Chondrocyte (in vitro differentiated cells): ENCODE measurements around the gene SLC25A48. TPM values are rescaled to one million over a fixed set of nuclear protein-coding genes. Genes with fewer than 3 reads are reported as not detected.

Source experiments
- DNase-seq: peaks from one replicate; pipeline ENCODE4 v3.0.0; 2021; ENCODE audit warnings: mixed read lengths, low spot score
- H3K27ac Mint-ChIP-seq: one replicate; pipeline ENCODE4 v1.8.0; 2021; ENCODE audit warnings: mild to moderate bottlenecking, moderate library complexity, mixed read lengths; ENCODE audit not compliant: unreplicated experiment
- H3K27me3 Mint-ChIP-seq: 2 replicates; pipeline ENCODE4 v1.8.0; 2021; ENCODE audit warnings: low read depth, mixed read lengths
- H3K36me3 Mint-ChIP-seq: 2 replicates; pipeline ENCODE4 v1.8.0; 2021; ENCODE audit warnings: low read depth, mixed read lengths
- H3K4me1 Mint-ChIP-seq: 2 replicates; pipeline ENCODE4 v1.8.0; 2021; ENCODE audit warnings: low read depth, mild to moderate bottlenecking, mixed read lengths
- H3K4me3 Mint-ChIP-seq: one replicate; pipeline ENCODE4 v1.8.0; 2021; ENCODE audit warnings: mild to moderate bottlenecking, moderate library complexity, mixed read lengths; ENCODE audit not compliant: unreplicated experiment
- H3K9me3 Mint-ChIP-seq: 2 replicates; pipeline ENCODE4 v1.8.0; 2021; ENCODE audit warnings: low read depth, mixed read lengths
- microRNA-seq: library from miRNA; unstranded; fragments of <30 nt; microRNA quantifications from one replicate; pipeline ENCODE4 v1.2.0, GENCODE V29; 2020; ENCODE audit warnings: borderline number of aligned reads
- total RNA-seq: library from RNA; stranded (reverse); gene quantifications from 3 replicates; pipeline ENCODE4 v1.2.1, GENCODE V29; 2021
- TF ChIP-seq, protein P1 (sequence below): fragments of 200-600 bp; sonication (generic); IDR thresholded peaks from 2 replicates; pipeline ENCODE4 v1.5.0; 2021; ENCODE audit warnings: antibody characterized with exemption, mild to moderate bottlenecking, moderate library complexity

The SLC25A48 gene
- total RNA-seq, 1 donor from 2014 or later, result not detected

DNA sequence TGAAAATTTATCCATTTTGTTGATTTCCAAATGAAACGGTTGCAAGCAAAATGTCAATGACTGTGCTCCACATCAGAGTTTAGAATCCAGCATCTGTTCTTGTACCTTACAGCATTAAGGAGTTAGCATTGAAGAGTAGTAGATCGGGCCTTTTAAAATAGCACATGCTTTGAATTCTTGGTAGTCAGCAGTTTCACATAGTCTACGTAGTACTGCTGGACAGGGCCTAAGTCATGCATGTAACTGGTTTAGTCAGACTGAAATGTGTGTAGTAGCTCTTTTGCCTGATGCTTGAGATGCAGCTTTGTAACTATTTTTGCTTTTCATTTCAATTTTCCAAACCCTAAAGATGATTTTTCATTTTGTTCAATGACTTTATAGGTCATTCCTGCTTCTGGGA, 100.5 kb downstream of the SLC25A48 start:
- Mint-ChIP-seq H3K27ac (no peak overlapping the region), H3K36me3 (no peaks in the 10 kb centered on the region), H3K9me3 (no peaks in the 10 kb centered on the region), H3K4me3 (no peak overlapping the region), H3K27me3 (peaks cover 22% of the 10 kb centered on the region), H3K4me1 (peaks cover 3% of the 10 kb centered on the region)
- TF ChIP-seq, protein P1, sequence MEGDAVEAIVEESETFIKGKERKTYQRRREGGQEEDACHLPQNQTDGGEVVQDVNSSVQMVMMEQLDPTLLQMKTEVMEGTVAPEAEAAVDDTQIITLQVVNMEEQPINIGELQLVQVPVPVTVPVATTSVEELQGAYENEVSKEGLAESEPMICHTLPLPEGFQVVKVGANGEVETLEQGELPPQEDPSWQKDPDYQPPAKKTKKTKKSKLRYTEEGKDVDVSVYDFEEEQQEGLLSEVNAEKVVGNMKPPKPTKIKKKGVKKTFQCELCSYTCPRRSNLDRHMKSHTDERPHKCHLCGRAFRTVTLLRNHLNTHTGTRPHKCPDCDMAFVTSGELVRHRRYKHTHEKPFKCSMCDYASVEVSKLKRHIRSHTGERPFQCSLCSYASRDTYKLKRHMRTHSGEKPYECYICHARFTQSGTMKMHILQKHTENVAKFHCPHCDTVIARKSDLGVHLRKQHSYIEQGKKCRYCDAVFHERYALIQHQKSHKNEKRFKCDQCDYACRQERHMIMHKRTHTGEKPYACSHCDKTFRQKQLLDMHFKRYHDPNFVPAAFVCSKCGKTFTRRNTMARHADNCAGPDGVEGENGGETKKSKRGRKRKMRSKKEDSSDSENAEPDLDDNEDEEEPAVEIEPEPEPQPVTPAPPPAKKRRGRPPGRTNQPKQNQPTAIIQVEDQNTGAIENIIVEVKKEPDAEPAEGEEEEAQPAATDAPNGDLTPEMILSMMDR, result no peak
- DNase-seq, result no peak

DNA sequence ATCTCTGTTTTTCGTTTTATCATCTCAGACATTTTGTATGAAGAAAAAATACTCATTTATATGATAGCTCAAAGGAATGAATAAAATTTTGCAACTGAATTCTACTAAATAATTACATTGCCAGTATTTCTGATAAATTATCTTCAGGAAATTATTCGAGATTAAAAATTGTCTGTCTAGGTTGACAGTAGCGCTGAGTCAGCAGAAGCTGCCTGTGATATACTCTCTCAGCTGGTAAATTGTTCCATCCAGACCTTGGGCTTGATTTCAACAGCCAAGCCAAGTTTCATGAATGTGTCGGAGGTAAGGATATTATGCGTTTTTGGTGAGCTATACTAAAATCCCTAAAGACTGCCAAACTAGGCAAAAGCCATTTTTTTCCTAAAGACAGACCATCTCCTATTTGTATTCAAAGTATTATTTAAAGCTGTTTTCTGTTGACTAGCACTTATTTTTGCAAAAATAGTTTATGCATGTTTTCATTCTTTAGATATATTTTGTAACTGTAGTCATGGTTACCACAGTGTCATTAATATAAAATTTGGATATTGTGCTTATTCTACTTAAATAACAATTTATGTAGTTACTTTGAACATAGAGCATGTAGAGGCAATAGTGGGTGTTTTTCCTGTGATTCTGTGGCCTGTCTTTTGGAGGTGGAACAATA, 102.9 kb downstream of the SLC25A48 start:
- no peaks in the 10 kb centered on the region for H3K36me3 Mint-ChIP-seq

More for the DNA sequence above, 102.9 kb downstream of the SLC25A48 start:
- Mint-ChIP-seq H3K27me3 (peaks cover 7% of the 10 kb centered on the region), H3K4me3 (no peak overlapping the region), H3K4me1 (no peaks in the 10 kb centered on the region), H3K27ac (no peak overlapping the region), H3K9me3 (no peaks in the 10 kb centered on the region)
- TF ChIP-seq, protein P1, result no peak
- DNase-seq, result no peak

Small RNAs within 50 kb of the gene (microRNA-seq; reads per million reads assigned to microRNA genes)
- gene MIR5692C1, result not detected

Other genes with a start within 250 kb of the SLC25A48 start
- gene IL9, start 61.2 kb downstream of the SLC25A48 start, total RNA-seq, result not detected in 3 replicates
- not detected in 3 replicates for gene LECT2, start 120.3 kb downstream of the SLC25A48 start, total RNA-seq
- gene TGFBI, start 194.3 kb downstream of the SLC25A48 start, total RNA-seq, result 491 to 631 TPM (median 620 TPM) in 3 replicates